ENCODE measurements around the gene PROSER3. TPM values are rescaled to one million over a fixed set of nuclear protein-coding genes. Genes with fewer than 3 reads are reported as not detected.

Gene PROSER3
- polyA plus RNA-seq, 1 donor (not counting 4 experiments of a cell fraction or from before 2014, with no cell fraction given) = 5.5 TPM

- Histone ChIP-seq H3K4me2 (ENCODE audit: control insufficient read depth, extremely low read depth, insufficient read depth, low read depth, low read length) (no peak overlapping the region), H3K36me3 (ENCODE audit: control insufficient read depth in 2 of 2, extremely low read depth in 1 of 2, insufficient read depth in 2 of 2, low read length in 2 of 2) (peaks cover 0 to 5% of the 10 kb centered on the region in 2 experiments), H3K27me3 (ENCODE audit: control insufficient read depth, extremely low read depth, insufficient read depth, low read length) (no peaks in the 10 kb centered on the region), H2AFZ (ENCODE audit: control insufficient read depth, low read length) (no peak overlapping the region), H3K4me3 (ENCODE audit: control insufficient read depth in 2 of 3, extremely low read depth in 1 of 3, insufficient read depth in 2 of 3, low read depth in 1 of 3, low read length in 3 of 3) (no peak overlapping the region), H3K9me1 (ENCODE audit: control insufficient read depth, extremely low read depth, insufficient read depth, low read length) (no peaks in the 10 kb centered on the region), H4K20me1 (ENCODE audit: control insufficient read depth, extremely low read depth, insufficient read depth, low read length) (no peaks in the 10 kb centered on the region), H3K79me2 (ENCODE audit: control insufficient read depth, insufficient read depth, low read length) (peaks cover 17% of the 10 kb centered on the region), H3K9ac (ENCODE audit: control insufficient read depth, extremely low read depth, insufficient read depth, low read length) (no peak overlapping the region), H3K9me3 (ENCODE audit: control insufficient read depth, low read depth, low read length) (no peaks in the 10 kb centered on the region), H3K4me1 (ENCODE audit: control insufficient read depth, extremely low read depth, insufficient read depth, low read length) (peaks cover 29% of the 10 kb centered on the region), H3K27ac (ENCODE audit: control insufficient read depth, insufficient read depth, low read length) (no peak overlapping the region)
- FAIRE-seq (no peak), DNase-seq (ENCODE audit: low read depth, low spot score) (no peak)
- dilution Hi-C loops (cut with MboI; ENCODE audit: extremely low pct_ligation_motif_present, low sequenced_read_pairs) = no loop called here
- TF ChIP-seq, protein P1, sequence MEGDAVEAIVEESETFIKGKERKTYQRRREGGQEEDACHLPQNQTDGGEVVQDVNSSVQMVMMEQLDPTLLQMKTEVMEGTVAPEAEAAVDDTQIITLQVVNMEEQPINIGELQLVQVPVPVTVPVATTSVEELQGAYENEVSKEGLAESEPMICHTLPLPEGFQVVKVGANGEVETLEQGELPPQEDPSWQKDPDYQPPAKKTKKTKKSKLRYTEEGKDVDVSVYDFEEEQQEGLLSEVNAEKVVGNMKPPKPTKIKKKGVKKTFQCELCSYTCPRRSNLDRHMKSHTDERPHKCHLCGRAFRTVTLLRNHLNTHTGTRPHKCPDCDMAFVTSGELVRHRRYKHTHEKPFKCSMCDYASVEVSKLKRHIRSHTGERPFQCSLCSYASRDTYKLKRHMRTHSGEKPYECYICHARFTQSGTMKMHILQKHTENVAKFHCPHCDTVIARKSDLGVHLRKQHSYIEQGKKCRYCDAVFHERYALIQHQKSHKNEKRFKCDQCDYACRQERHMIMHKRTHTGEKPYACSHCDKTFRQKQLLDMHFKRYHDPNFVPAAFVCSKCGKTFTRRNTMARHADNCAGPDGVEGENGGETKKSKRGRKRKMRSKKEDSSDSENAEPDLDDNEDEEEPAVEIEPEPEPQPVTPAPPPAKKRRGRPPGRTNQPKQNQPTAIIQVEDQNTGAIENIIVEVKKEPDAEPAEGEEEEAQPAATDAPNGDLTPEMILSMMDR (optimal IDR thresholded peaks at IDR 0.05 in 1 of 3, IDR thresholded peaks at IDR 0.05 in 1 of 3, conservative IDR thresholded peaks at IDR 0.05 in 1 of 3; ENCODE audit: extremely low read depth in 1 of 3, insufficient read depth in 2 of 3, low read length in 3 of 3) = no peak
- TF ChIP-seq EZH2 (IDR thresholded peaks at IDR 0.05; ENCODE audit: low read length) = no peak
These were observed 43.2 kb upstream of the PROSER3 start for GRCh38 chr19:35714601-35715354.

DNA sequence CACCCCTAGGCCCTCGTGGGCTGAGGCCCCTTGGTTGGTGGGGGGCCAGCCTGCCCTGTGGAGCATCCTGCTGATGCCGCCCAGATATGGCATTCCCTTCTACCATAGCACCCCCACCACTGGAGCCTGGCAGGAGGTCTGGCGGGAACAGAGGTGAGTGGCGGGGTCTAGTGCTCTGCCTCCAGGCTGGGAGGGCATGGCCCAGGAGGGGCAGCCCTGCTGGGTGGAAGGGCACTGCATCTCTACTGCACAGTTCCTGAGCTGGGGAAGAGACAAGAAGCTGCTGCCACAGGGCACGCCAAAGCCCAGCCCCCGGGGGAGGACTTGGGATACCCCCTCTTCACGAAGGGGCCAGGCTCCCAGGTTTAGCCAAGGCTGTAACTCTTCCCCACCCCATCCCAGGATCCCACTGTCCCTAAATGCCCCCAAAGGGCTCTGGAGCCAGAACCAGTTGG is 42.6 kb upstream of the PROSER3 start:
- dilution Hi-C loops (cut with MboI; ENCODE audit: extremely low pct_ligation_motif_present, low sequenced_read_pairs) = no loop called here
- H3K4me3 ChIP-seq (ENCODE audit: control insufficient read depth in 2 of 3, extremely low read depth in 1 of 3, insufficient read depth in 2 of 3, low read depth in 1 of 3, low read length in 3 of 3) = no peak overlapping the region
- H2AFZ ChIP-seq (ENCODE audit: control insufficient read depth, low read length) = no peak overlapping the region
- H3K36me3 ChIP-seq (ENCODE audit: control insufficient read depth in 2 of 2, extremely low read depth in 1 of 2, insufficient read depth in 2 of 2, low read length in 2 of 2) = peaks cover 2 to 7% of the 10 kb centered on the region in 2 experiments
- H3K9ac ChIP-seq (ENCODE audit: control insufficient read depth, extremely low read depth, insufficient read depth, low read length) = no peak overlapping the region
- no peaks in the 10 kb centered on the region for H3K9me1 ChIP-seq (ENCODE audit: control insufficient read depth, extremely low read depth, insufficient read depth, low read length)
- no peaks in the 10 kb centered on the region for H3K27me3 ChIP-seq (ENCODE audit: control insufficient read depth, extremely low read depth, insufficient read depth, low read length)
- TF ChIP-seq EZH2 (IDR thresholded peaks at IDR 0.05; ENCODE audit: low read length) = no peak
- TF ChIP-seq, protein P1 (optimal IDR thresholded peaks at IDR 0.05 in 1 of 3, IDR thresholded peaks at IDR 0.05 in 1 of 3, conservative IDR thresholded peaks at IDR 0.05 in 1 of 3; ENCODE audit: extremely low read depth in 1 of 3, insufficient read depth in 2 of 3, low read length in 3 of 3) = no peak
- H4K20me1 ChIP-seq (ENCODE audit: control insufficient read depth, extremely low read depth, insufficient read depth, low read length) = no peaks in the 10 kb centered on the region
- H3K79me2 ChIP-seq (ENCODE audit: control insufficient read depth, insufficient read depth, low read length) = peaks cover 23% of the 10 kb centered on the region
- H3K27ac ChIP-seq (ENCODE audit: control insufficient read depth, insufficient read depth, low read length) = no peak overlapping the region
- peaks cover 29% of the 10 kb centered on the region for H3K4me1 ChIP-seq (ENCODE audit: control insufficient read depth, extremely low read depth, insufficient read depth, low read length)
- peak overlapping the region; percentile 96 for H3K4me2 ChIP-seq (ENCODE audit: control insufficient read depth, extremely low read depth, insufficient read depth, low read depth, low read length)
- DNase-seq (ENCODE audit: low read depth, low spot score) (no peak), FAIRE-seq (no peak)
- H3K9me3 ChIP-seq (ENCODE audit: control insufficient read depth, low read depth, low read length) = no peaks in the 10 kb centered on the region

Measured in keratinocyte (primary cell).